Muscle layer of duodenum (tissue), 2 donors: Measurements from ENCODE around the gene NEDD4L.

Source experiments
- H3K27ac ChIP-seq: one replicate; pipeline ENCODE4 v1.7.0; 2013; ENCODE audit warnings: mild to moderate bottlenecking, low read length
- H3K27me3 ChIP-seq: one replicate; pipeline ENCODE4 v1.7.0; 2013; ENCODE audit warnings: low read depth, mild to moderate bottlenecking, control low read depth, low read length
- H3K36me3 ChIP-seq, 2 donors: one replicate each; pipeline ENCODE4 v1.7.0; 2013; ENCODE audit warnings: low read length in 2 of 2, control low read depth in 1 of 2, mild to moderate bottlenecking in 1 of 2; ENCODE audit not compliant: insufficient read depth in 2 of 2, control insufficient read depth in 1 of 2
- H3K4me1 ChIP-seq, 2 donors: one replicate each; pipeline ENCODE4 v1.7.0; 2013; ENCODE audit warnings: low read length in 2 of 2, mild to moderate bottlenecking in 2 of 2, control low read depth in 1 of 2, moderate library complexity in 1 of 2; ENCODE audit not compliant: insufficient read depth in 2 of 2, control insufficient read depth in 1 of 2
- H3K4me3 ChIP-seq, 2 donors: one replicate each; pipeline ENCODE4 v1.7.0; 2013; ENCODE audit warnings: low read length in 2 of 2, low read depth in 1 of 2, mild to moderate bottlenecking in 1 of 2
- H3K9me3 ChIP-seq, 2 donors: one replicate each; pipeline ENCODE4 v1.7.0; 2013; ENCODE audit warnings: low read length in 2 of 2, control low read depth in 1 of 2, mild to moderate bottlenecking in 1 of 2; ENCODE audit not compliant: control insufficient read depth in 1 of 2
- donor health status: healthy.

NEDD4L gene

GRCh38 chr18:58056852-58057251 is 12.8 kb downstream of the NEDD4L start:
- H3K27ac ChIP-seq: no peak overlapping the region
- H3K27me3 ChIP-seq: no peaks in the 10 kb centered on the region
- no peak overlapping the region for H3K4me3 ChIP-seq
- H3K9me3 ChIP-seq: no peaks in the 10 kb centered on the region
- H3K36me3 ChIP-seq: no peaks in the 10 kb centered on the region
- H3K4me1 ChIP-seq: no peaks in the 10 kb centered on the region

- Histone ChIP-seq H3K36me3 (no peaks in the 10 kb centered on the region), H3K4me3 (no peak overlapping the region), H3K9me3 (no peaks in the 10 kb centered on the region), H3K4me1 (no peaks in the 10 kb centered on the region), H3K27ac (no peak overlapping the region), H3K27me3 (no peaks in the 10 kb centered on the region)
Observed at GRCh38 chr18:58057291-58057965, 13.4 kb downstream of the NEDD4L start.

- no peaks in the 10 kb centered on the region for H3K4me1 ChIP-seq
- H3K9me3 ChIP-seq: no peaks in the 10 kb centered on the region
- no peak overlapping the region for H3K27ac ChIP-seq
- no peaks in the 10 kb centered on the region for H3K27me3 ChIP-seq
- no peaks in the 10 kb centered on the region for H3K36me3 ChIP-seq
- no peak overlapping the region for H3K4me3 ChIP-seq
Observed at GRCh38 chr18:58058720-58059119, 14.7 kb downstream of the NEDD4L start.

- Histone ChIP-seq H3K27me3 (no peaks in the 10 kb centered on the region), H3K9me3 (no peaks in the 10 kb centered on the region), H3K27ac (no peak overlapping the region), H3K36me3 (no peaks in the 10 kb centered on the region), H3K4me3 (no peak overlapping the region), H3K4me1 (no peaks in the 10 kb centered on the region)
Observed at GRCh38 chr18:58060254-58060653, 16.2 kb downstream of the NEDD4L start.

- no peak overlapping the region for H3K27ac ChIP-seq
- no peaks in the 10 kb centered on the region for H3K9me3 ChIP-seq
- H3K27me3 ChIP-seq: no peaks in the 10 kb centered on the region
- no peaks in the 10 kb centered on the region for H3K4me1 ChIP-seq
- H3K36me3 ChIP-seq: no peaks in the 10 kb centered on the region
- no peak overlapping the region for H3K4me3 ChIP-seq
Observed at GRCh38 chr18:58061349-58061748, 17.3 kb downstream of the NEDD4L start.

GRCh38 chr18:58064406-58064998 is 20.5 kb downstream of the NEDD4L start:
- Histone ChIP-seq H3K27ac (no peak overlapping the region), H3K27me3 (no peaks in the 10 kb centered on the region), H3K4me3 (no peak overlapping the region), H3K9me3 (no peaks in the 10 kb centered on the region), H3K36me3 (no peaks in the 10 kb centered on the region), H3K4me1 (no peaks in the 10 kb centered on the region)

- Histone ChIP-seq H3K27me3 (no peaks in the 10 kb centered on the region), H3K4me1 (no peaks in the 10 kb centered on the region), H3K36me3 (no peaks in the 10 kb centered on the region), H3K27ac (no peak overlapping the region), H3K9me3 (no peaks in the 10 kb centered on the region), H3K4me3 (no peak overlapping the region)
Observed at GRCh38 chr18:58065956-58066355, 21.9 kb downstream of the NEDD4L start.

- H3K9me3 ChIP-seq: no peaks in the 10 kb centered on the region
- no peaks in the 10 kb centered on the region for H3K27me3 ChIP-seq
- H3K36me3 ChIP-seq: no peaks in the 10 kb centered on the region
- no peak overlapping the region for H3K27ac ChIP-seq
- no peaks in the 10 kb centered on the region for H3K4me1 ChIP-seq
- no peak overlapping the region for H3K4me3 ChIP-seq
Observed at GRCh38 chr18:58067601-58068000, 23.6 kb downstream of the NEDD4L start.

- Histone ChIP-seq H3K27ac (no peak overlapping the region), H3K4me3 (no peak overlapping the region), H3K36me3 (no peaks in the 10 kb centered on the region), H3K9me3 (no peaks in the 10 kb centered on the region), H3K4me1 (no peaks in the 10 kb centered on the region), H3K27me3 (no peaks in the 10 kb centered on the region)
Observed at GRCh38 chr18:58069099-58069498, 25.1 kb downstream of the NEDD4L start.

GRCh38 chr18:58069721-58070292 is 25.8 kb downstream of the NEDD4L start:
- no peaks in the 10 kb centered on the region for H3K27me3 ChIP-seq
- no peak overlapping the region for H3K27ac ChIP-seq
- no peaks in the 10 kb centered on the region for H3K4me1 ChIP-seq
- H3K36me3 ChIP-seq: no peaks in the 10 kb centered on the region
- H3K9me3 ChIP-seq: no peaks in the 10 kb centered on the region
- no peak overlapping the region for H3K4me3 ChIP-seq

GRCh38 chr18:58076052-58076451 is 32.0 kb downstream of the NEDD4L start:
- Histone ChIP-seq H3K9me3 (no peaks in the 10 kb centered on the region), H3K27me3 (no peaks in the 10 kb centered on the region), H3K4me1 (no peaks in the 10 kb centered on the region), H3K4me3 (no peak overlapping the region), H3K27ac (no peak overlapping the region), H3K36me3 (no peaks in the 10 kb centered on the region)

GRCh38 chr18:58077329-58077728 is 33.3 kb downstream of the NEDD4L start:
- Histone ChIP-seq H3K27me3 (no peaks in the 10 kb centered on the region), H3K4me1 (no peaks in the 10 kb centered on the region), H3K9me3 (no peaks in the 10 kb centered on the region), H3K36me3 (no peaks in the 10 kb centered on the region), H3K27ac (no peak overlapping the region), H3K4me3 (no peak overlapping the region)
